Activated CD4-positive, alpha-beta memory T cell treated with anti-CD3 and anti-CD28 coated beads for 36 hours (primary cell): ENCODE measurements around the gene VASN. TPM values are rescaled to one million over a fixed set of nuclear protein-coding genes. Genes with fewer than 3 reads are reported as not detected.

ENCODE experiments used
- CTCF ChIA-PET: fragments of 350-600 bp; sonication (Branson Sonifier 250); formaldehyde crosslinking; loops from one replicate; lab custom pipeline; 2021; ENCODE audit warnings: antibody characterized with exemption, inconsistent platforms; lab: Charles Lee
- POLR2A ChIA-PET: fragments of 350-600 bp; sonication (Branson Sonifier 250); formaldehyde crosslinking; loops from one replicate; lab custom pipeline; 2021; ENCODE audit warnings: antibody characterized with exemption; lab: Charles Lee
- DNase-seq: peaks from one replicate; pipeline ENCODE4 v3.0.0-alpha.2; 2020
- H3K27ac Mint-ChIP-seq: one replicate; pipeline ENCODE4 v1.8.0; 2021; ENCODE audit warnings: mixed read lengths
- H3K27me3 Mint-ChIP-seq: one replicate; pipeline ENCODE4 v1.8.0; 2021; ENCODE audit warnings: mixed read lengths
- H3K36me3 Mint-ChIP-seq: one replicate; pipeline ENCODE4 v1.8.0; 2021; ENCODE audit warnings: mixed read lengths
- H3K4me1 Mint-ChIP-seq: one replicate; pipeline ENCODE4 v1.8.0; 2021; ENCODE audit warnings: low read depth, mixed read lengths
- H3K4me3 Mint-ChIP-seq: one replicate; pipeline ENCODE4 v1.8.0; 2021; ENCODE audit warnings: mild to moderate bottlenecking, mixed read lengths
- H3K9me3 Mint-ChIP-seq: one replicate; pipeline ENCODE4 v1.8.0; 2021; ENCODE audit warnings: mixed read lengths
- intact Hi-C: fragments of 100-400 bp; cut with micrococcal nuclease; formaldehyde crosslinking; loops from one replicate; pipeline ENCODE4 v1.15.1; 2023
- total RNA-seq, 2 experiments: library from RNA; stranded (reverse); gene quantifications; one replicate each; pipeline ENCODE4 v1.2.3, GENCODE V29; 2021

The VASN gene
- total RNA-seq, 2 experiments from 2014 or later: 0.07 TPM; not detected in 1

- peaks cover 3% of the 10 kb centered on the region for H3K36me3 Mint-ChIP-seq
- ChIA-PET POLR2A (no interaction called here), CTCF (interaction anchor here (0.9 kb wide), 1 partner anchor 11 kb away, joined by 3 read pairs; no protein-coding TSS in a partner anchor)
- peaks cover 39% of the 10 kb centered on the region for H3K4me1 Mint-ChIP-seq
- no peak overlapping the region for H3K4me3 Mint-ChIP-seq
- no peaks in the 10 kb centered on the region for H3K9me3 Mint-ChIP-seq
- intact Hi-C loops: no loop called here
- H3K27ac Mint-ChIP-seq: peak overlapping the region; percentile 14
- no peak for DNase-seq
- no peaks in the 10 kb centered on the region for H3K27me3 Mint-ChIP-seq
These were observed 23.7 kb upstream of the VASN start for GRCh38 chr16:4347765-4348509.

GRCh38 chr16:4349332-4349731 is 22.3 kb upstream of the VASN start:
- CTCF ChIA-PET: interaction anchor here (1.1 to 4.6 kb wide), 5 partner anchors 37 to 96 kb away, joined by 3 to 22 read pairs (median 7); no protein-coding TSS in a partner anchor
- H3K9me3 Mint-ChIP-seq: no peaks in the 10 kb centered on the region

DNA sequence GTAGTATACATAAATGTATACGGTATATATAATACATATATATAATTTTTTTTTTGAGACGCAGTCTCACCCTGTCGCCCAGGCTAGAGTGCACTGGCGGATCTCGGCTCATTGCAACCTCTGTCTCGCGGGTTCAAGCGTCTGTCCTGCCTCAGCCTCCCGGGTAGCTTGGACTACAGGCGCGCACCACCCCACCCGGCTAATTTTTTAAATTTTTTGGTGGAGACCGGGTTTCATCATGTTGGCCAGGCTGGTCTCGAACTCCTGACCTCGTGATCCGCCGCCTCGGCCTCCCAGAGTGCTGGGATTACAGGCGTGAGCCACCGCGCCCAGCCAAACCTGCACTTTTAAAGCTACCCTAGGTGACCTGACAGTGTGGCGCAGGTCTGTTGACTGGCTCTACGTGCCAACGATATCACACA is 21.3 kb upstream of the VASN start:
- Mint-ChIP-seq H3K9me3 (no peaks in the 10 kb centered on the region), H3K4me1 (peaks cover 29% of the 10 kb centered on the region), H3K36me3 (peaks cover 6% of the 10 kb centered on the region), H3K27ac (peak overlapping the region; percentile 89), H3K4me3 (peak overlapping the region; percentile 97), H3K27me3 (no peaks in the 10 kb centered on the region)
- intact Hi-C loops: loop anchor here (2.0 kb wide), 1 partner anchor 44 kb away; no protein-coding TSS in a partner anchor
- no peak for DNase-seq
- ChIA-PET CTCF (interaction anchor here (0.5 to 4.6 kb wide), 8 partner anchors 8 to 150 kb away, joined by 3 to 22 read pairs (median 4); no protein-coding TSS in a partner anchor), POLR2A (interaction anchor here (1.0 to 1.2 kb wide), 3 partner anchors 53 to 77 kb away, joined by 3 to 5 read pairs (median 3); partner anchors contain the start of gene TFAP4)

More at GRCh38 chr16:4349332-4349731, 22.3 kb upstream of the VASN start:
- DNase-seq: no peak
- peaks cover 3% of the 10 kb centered on the region for H3K36me3 Mint-ChIP-seq
- POLR2A ChIA-PET: interaction anchor here (1.2 kb wide), 1 partner anchor 76 kb away, joined by 3 read pairs; the partner anchor contains the start of gene TFAP4
- no peak overlapping the region for H3K4me3 Mint-ChIP-seq
- intact Hi-C loops: no loop called here
- H3K27ac Mint-ChIP-seq: no peak overlapping the region
- H3K27me3 Mint-ChIP-seq: no peaks in the 10 kb centered on the region
- peaks cover 31% of the 10 kb centered on the region for H3K4me1 Mint-ChIP-seq

DNA sequence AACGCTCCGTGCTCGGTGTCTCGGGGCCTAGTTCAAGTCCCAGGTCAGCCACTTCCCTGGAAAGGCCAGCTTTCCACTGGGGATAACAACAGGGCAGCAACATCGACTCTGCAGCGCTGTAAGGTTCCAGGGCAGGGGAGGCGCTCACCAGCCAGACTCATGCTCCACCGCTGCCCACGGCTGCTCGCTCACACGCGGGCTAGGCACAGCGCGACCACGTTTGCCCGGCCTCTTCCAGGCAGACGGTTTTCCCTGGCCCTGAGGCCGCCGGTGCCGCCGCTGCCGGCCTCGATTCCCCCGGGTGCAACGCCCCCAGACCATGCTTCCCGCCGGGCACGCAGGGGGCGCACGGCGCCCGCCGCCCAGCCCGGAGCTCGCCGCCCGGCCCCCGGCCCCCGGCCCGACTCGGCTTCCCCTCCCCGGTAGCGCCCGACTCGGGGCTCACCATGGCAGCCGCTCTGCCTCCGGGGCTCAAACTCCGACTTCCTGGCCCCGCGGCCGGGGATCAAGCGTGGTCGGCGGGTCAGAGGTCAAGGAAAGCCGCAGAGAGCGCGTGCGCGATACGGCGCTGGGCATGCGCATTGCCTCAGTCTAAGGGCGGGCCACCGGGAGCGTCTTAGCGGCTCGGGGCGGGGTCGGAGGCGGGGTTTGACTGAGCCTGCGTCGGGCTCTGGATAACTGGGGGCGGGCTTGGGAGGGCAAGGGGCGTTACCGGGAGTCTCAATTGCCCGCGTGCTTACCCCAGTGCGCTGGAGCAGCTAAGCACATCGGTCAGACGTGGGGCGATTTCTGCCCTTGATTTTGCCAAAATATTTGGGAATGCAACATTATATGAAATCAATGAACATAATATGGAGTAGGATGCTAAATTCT is 20.6 kb upstream of the VASN start, which contains the start of gene PAM16:
PAM16 (minus strand) TSS at position 535 of the 873 bp plus-strand sequence; CDS start at position 448, 87 bp downstream.
- Mint-ChIP-seq H3K4me1 (peaks cover 29% of the 10 kb centered on the region), H3K27ac (peak within 1 kb of the TSS; percentile 89), H3K4me3 (peak within 1 kb of the TSS; percentile 97), H3K36me3 (peaks cover 6% of the 10 kb centered on the region), H3K27me3 (no peaks in the 10 kb centered on the region), H3K9me3 (no peaks in the 10 kb centered on the region)
- intact Hi-C loops: loop anchor here (1.0 to 2.0 kb wide), 2 partner anchors 44 to 417 kb away; no protein-coding TSS in a partner anchor
- ChIA-PET CTCF (interaction anchor here (0.7 to 4.6 kb wide), 6 partner anchors 9 to 97 kb away, joined by 3 to 22 read pairs (median 5); no protein-coding TSS in a partner anchor), POLR2A (interaction anchor here (0.9 to 1.0 kb wide), 3 partner anchors 52 to 64 kb away, joined by 3 to 5 read pairs (median 3); no protein-coding TSS in a partner anchor)
- DNase-seq: peak; percentile 99

GRCh38 chr16:4351880-4352279 is 19.8 kb upstream of the VASN start:
- ChIA-PET POLR2A (interaction anchor here (0.9 kb wide), 1 partner anchor 63 kb away, joined by 3 read pairs; no protein-coding TSS in a partner anchor), CTCF (interaction anchor here (1.1 to 4.6 kb wide), 3 partner anchors 24 to 98 kb away, joined by 3 to 22 read pairs (median 18); no protein-coding TSS in a partner anchor)
- intact Hi-C loops: loop anchor here (1.0 to 2.0 kb wide), 2 partner anchors 45 to 416 kb away; no protein-coding TSS in a partner anchor
- DNase-seq: peak; percentile 49
- peak overlapping the region; percentile 97 for H3K4me3 Mint-ChIP-seq
- no peaks in the 10 kb centered on the region for H3K27me3 Mint-ChIP-seq
- peaks cover 6% of the 10 kb centered on the region for H3K36me3 Mint-ChIP-seq
- peaks cover 26% of the 10 kb centered on the region for H3K4me1 Mint-ChIP-seq
- H3K27ac Mint-ChIP-seq: peak overlapping the region; percentile 15
- H3K9me3 Mint-ChIP-seq: no peaks in the 10 kb centered on the region

- Mint-ChIP-seq H3K9me3 (no peaks in the 10 kb centered on the region), H3K4me1 (peaks cover 20% of the 10 kb centered on the region), H3K27me3 (no peaks in the 10 kb centered on the region), H3K4me3 (no peak overlapping the region), H3K36me3 (peaks cover 6% of the 10 kb centered on the region), H3K27ac (no peak overlapping the region)
- intact Hi-C loops: no loop called here
- DNase-seq: no peak
- ChIA-PET CTCF (interaction anchor here (4.6 kb wide), 1 partner anchor 50 kb away, joined by 22 read pairs; no protein-coding TSS in a partner anchor), POLR2A (no interaction called here)
These were observed 18.8 kb upstream of the VASN start for GRCh38 chr16:4352843-4353242.

- H3K4me1 Mint-ChIP-seq: peaks cover 14% of the 10 kb centered on the region
- H3K27ac Mint-ChIP-seq: no peak overlapping the region
- ChIA-PET CTCF (interaction anchor here (1.3 to 4.6 kb wide), 2 partner anchors 44 to 50 kb away, joined by 3 to 22 read pairs; no protein-coding TSS in a partner anchor), POLR2A (no interaction called here)
- H3K27me3 Mint-ChIP-seq: no peaks in the 10 kb centered on the region
- H3K9me3 Mint-ChIP-seq: no peaks in the 10 kb centered on the region
- H3K4me3 Mint-ChIP-seq: no peak overlapping the region
- peaks cover 8% of the 10 kb centered on the region for H3K36me3 Mint-ChIP-seq
- intact Hi-C loops: no loop called here
- DNase-seq: no peak
These were observed 18.0 kb upstream of the VASN start for GRCh38 chr16:4353675-4354074.

DNA sequence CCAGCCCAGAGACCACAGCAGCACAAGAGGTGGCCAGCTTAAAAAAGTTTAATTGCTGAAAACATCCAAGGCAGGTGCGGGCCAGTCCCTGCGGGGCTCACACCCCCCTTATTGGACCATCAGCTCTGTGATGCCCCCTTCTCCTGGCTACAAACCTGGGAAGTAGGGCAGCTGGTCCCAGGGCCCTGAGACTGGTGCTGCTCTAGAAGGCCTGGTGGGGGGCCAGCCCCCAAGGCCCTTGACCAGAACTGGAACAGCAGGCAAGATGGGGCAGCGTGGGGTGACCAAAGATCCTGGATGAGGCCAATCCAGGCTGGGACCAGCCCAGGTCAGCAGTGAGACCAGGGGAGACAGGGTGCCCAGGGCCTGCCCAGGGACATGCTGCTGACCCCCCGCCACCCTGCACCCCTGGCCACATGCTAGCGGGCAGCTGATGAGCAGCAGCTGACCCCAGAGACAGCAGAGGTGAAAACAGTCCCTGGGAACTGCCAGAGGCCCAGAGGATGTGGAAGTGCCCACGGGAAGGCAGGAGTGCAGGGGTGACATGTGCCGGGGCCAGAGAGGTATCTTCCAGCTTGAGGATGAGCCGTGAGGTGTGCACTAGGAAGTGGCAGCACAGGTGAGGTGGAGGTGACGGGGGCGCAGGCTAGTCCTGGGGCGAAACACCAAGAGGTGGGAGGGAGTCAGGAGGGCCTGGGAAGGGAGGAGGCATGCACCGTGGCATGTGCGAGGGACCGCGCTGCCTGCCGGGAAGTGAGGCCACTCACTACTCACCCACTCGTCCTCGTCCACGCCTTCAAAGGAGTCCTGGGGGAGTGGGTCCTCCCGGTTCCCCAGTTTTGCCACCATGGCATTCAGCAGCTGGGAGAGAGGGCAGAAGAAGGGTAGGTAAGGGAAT is 16.9 kb upstream of the VASN start:
- H3K36me3 Mint-ChIP-seq: peaks cover 12% of the 10 kb centered on the region
- POLR2A ChIA-PET: interaction anchor here (0.6 kb wide), 1 partner anchor 11 kb away, joined by 4 read pairs; no protein-coding TSS in a partner anchor
- H3K9me3 Mint-ChIP-seq: no peaks in the 10 kb centered on the region
- intact Hi-C loops: no loop called here
- CTCF ChIA-PET: interaction anchor here (1.3 kb wide), 1 partner anchor 45 kb away, joined by 3 read pairs; no protein-coding TSS in a partner anchor
- H3K4me1 Mint-ChIP-seq: peaks cover 12% of the 10 kb centered on the region
- no peak overlapping the region for H3K4me3 Mint-ChIP-seq
- no peak for DNase-seq
- H3K27me3 Mint-ChIP-seq: no peaks in the 10 kb centered on the region
- no peak overlapping the region for H3K27ac Mint-ChIP-seq

GRCh38 chr16:4356820-4357219 is 14.8 kb upstream of the VASN start:
- Mint-ChIP-seq H3K4me1 (peaks cover 2% of the 10 kb centered on the region), H3K4me3 (no peak overlapping the region), H3K27me3 (no peaks in the 10 kb centered on the region), H3K36me3 (peaks cover 14% of the 10 kb centered on the region), H3K9me3 (no peaks in the 10 kb centered on the region), H3K27ac (no peak overlapping the region)
- CTCF ChIA-PET: no interaction called here
- no peak for DNase-seq
- intact Hi-C loops: no loop called here
- POLR2A ChIA-PET: no interaction called here

DNA sequence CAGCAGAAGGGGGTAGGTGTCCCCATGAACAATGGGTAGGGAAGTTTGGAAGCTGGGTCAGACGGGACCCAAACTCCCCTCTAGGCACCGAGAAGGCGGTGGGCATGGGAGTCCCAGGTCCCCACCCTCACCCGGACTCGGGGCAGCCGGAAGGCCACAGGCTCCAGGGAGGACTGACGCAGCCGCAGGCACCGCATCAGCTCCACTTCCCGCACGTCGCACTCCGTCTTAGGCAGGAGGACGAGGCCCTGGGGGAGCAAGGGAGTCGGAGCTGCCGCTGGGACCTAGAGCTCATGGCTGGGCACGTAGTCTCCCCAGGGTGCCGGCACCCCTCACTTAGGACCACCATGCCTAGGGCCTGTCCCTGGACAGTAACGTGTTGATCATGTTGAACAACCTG is 13.4 kb upstream of the VASN start:
- H3K36me3 Mint-ChIP-seq: peaks cover 14% of the 10 kb centered on the region
- no peak overlapping the region for H3K4me3 Mint-ChIP-seq
- intact Hi-C loops: loop anchor here (2.0 kb wide), 1 partner anchor 45 kb away; no protein-coding TSS in a partner anchor
- no peaks in the 10 kb centered on the region for H3K27me3 Mint-ChIP-seq
- H3K9me3 Mint-ChIP-seq: no peaks in the 10 kb centered on the region
- no peak overlapping the region for H3K27ac Mint-ChIP-seq
- POLR2A ChIA-PET: no interaction called here
- CTCF ChIA-PET: interaction anchor here (2.1 to 2.5 kb wide), 2 partner anchors 11 to 45 kb away, joined by 7 to 34 read pairs; no protein-coding TSS in a partner anchor
- no peaks in the 10 kb centered on the region for H3K4me1 Mint-ChIP-seq
- DNase-seq: no peak
